HG03521 (cell line): ENCODE data around the gene MAML2.
"Not testable (repeated sequence)": the region's sequence is repeated elsewhere in the genome, so short reads cannot be mapped to it uniquely, and the experiment has no call there.

Experiments
- ATAC-seq: cut with Tn5 transposase; IDR thresholded peaks from one replicate; pipeline ENCODE4 v1.9.1; 2021; ENCODE audit warnings: mild to moderate bottlenecking, moderate library complexity; ENCODE audit not compliant: unreplicated experiment

Gene MAML2

GRCh38 chr11:96272529-96273222, 70.3 kb downstream of the MAML2 start:
- ATAC-seq, result peak; percentile 79

DNA sequence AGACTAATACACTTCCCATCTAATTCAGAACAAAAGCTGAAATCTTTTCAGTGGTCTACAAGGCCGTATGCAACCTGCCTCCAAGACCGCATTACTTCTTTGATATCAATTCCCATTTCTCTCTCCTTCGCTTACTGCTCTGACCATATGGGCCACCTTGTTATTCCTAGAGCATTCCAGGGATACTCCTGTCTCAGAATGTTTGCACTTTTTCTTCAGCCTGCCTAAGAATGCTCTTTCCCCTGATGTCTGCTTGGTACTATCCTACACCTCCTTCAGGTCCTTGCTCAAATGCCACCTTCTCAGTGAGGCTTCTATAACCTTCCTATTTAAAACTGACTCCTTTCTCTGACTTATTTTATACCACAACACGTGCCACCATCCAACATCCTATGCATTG, 71.2 kb downstream of the MAML2 start:
- ATAC-seq, result no peak

DNA sequence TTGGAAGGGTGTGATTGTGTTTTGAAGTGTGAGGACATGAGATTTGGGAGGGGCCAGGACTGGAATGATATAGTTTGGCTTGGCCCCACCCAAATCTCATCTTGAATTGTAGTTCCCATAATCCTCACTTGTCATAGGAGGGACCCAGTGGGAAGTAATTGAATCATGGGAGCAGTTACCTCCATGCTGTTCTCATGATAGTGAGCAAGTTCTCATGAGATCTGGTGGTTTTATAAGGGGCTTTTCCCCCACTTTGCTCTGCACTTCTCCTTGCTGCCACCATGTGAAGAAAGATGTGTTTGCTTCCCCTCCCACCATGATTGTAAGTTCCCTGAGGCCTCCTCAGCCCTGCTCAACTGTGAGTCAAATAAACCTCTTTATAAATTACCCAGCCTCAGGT, 71.6 kb downstream of the MAML2 start:
- ATAC-seq, result not testable (repeated sequence)

GRCh38 chr11:96268527-96268926, 74.5 kb downstream of the MAML2 start:
- not testable (repeated sequence) for ATAC-seq

DNA sequence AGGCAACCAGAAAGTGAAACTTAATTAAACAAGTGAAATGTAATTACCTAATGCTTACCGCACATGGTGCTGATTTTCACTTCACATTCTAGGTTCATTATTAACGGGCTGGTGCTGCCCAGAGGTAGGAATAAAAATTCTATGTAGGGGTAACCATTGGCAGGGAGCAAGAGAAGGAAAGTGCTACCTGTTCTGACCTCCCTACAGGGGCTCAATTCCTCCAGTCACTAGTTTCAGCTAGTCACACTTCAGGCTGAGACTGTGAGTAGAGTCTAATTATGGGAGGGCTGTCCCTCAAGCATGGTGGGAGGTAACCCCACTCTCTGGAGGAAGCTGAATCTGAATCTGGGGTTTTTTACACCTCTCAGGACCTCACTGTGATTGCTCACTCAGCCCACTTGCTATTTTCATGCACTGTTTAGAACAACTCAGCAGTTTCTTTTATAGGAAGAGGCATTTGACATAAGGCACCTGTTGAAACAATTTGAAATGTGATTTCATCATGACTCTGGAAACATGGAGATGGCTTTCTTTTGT, 75.4 kb downstream of the MAML2 start:
- peak; percentile 92 for ATAC-seq

DNA sequence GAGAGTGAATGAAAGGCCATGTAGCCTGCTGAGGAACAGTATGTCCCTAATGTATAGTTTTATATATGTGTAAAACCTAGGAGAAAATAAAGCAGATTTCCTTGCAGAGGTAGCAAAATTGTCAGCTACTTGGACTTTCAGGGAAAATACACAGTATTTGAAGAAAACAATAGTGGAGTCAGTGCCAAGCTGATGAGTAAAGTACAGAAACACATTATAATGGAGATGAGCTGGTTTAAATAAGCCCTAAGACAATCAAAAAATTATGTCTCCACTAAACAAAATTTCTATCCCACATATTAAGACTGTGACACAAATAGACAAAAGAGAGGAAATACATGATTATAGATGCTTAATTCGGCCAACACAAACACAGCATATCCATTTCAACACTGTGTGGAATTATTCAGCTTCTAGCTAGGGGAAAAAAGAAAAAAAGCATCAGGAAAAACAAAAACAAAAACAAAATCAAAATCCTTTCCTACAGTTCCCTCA, 75.9 kb downstream of the MAML2 start:
- ATAC-seq, result no peak

GRCh38 chr11:96265972-96266371, 77.0 kb downstream of the MAML2 start:
- no peak for ATAC-seq

DNA sequence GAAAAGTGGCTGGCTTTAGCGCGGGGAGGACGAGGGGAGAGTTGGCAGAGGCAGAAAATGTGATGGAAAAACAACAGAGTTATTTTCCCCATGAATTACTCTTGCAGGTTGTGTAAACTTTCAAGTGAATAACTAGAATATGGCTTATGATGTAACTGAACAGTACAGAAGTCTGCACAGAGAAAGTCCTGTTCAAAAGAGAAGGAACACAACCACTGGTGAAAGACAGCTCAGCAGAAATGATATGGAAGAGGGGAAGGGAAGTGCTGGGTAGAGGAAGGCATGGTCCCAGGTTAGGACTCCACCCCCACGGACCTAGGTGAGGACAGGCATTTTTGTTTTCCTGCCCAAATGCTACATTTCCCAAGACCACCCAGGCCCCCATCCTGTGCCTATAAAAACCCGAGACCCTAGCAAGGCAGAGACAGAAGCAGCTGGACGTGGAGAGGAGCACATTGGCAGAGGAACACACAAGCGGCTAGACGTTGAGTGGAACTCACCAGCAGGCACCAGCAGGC, 77.7 kb downstream of the MAML2 start:
- no peak for ATAC-seq

DNA sequence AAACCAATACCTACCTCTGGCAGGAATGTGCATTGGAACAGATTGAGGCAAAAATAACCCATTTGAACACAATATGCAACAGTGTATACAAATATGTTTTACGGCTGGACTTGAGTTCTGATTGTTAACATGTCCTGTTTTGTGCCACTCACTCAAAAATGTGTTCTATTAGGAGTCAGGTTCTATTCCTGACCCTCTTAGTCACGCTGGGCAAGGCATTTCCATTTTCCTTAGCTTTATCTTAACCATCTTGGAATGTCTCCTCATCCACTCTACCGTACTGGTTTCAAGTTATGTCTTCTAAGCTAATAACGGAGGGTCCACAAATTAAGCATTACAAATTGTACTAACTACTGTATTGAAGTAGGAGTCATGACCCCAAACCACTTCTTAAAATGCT, 78.6 kb downstream of the MAML2 start:
- ATAC-seq, result no peak

- ATAC-seq, result no peak
These were observed 79.7 kb downstream of the MAML2 start for GRCh38 chr11:96263238-96263763.

DNA sequence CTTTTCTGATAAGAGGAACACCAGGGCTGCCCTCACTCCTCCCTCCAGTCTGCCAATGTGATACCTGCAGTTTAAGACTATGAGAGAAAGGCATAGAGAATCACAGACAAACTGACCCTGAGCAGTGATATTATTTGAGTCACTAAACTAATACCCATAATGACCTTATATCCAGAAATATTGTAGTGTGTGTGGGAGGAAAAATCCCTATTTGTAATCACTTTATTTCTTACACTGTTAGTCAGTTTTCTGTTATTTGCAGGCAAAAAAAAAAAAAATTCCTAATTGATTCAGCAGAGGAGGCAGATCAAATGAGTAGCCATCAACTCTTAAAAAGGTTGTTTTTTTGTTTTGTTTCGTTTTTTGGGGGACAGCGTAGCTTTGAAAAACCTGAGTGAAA, 82.5 kb downstream of the MAML2 start:
- ATAC-seq, result no peak

GRCh38 chr11:96260067-96260511, 82.9 kb downstream of the MAML2 start:
- ATAC-seq, result no peak

DNA sequence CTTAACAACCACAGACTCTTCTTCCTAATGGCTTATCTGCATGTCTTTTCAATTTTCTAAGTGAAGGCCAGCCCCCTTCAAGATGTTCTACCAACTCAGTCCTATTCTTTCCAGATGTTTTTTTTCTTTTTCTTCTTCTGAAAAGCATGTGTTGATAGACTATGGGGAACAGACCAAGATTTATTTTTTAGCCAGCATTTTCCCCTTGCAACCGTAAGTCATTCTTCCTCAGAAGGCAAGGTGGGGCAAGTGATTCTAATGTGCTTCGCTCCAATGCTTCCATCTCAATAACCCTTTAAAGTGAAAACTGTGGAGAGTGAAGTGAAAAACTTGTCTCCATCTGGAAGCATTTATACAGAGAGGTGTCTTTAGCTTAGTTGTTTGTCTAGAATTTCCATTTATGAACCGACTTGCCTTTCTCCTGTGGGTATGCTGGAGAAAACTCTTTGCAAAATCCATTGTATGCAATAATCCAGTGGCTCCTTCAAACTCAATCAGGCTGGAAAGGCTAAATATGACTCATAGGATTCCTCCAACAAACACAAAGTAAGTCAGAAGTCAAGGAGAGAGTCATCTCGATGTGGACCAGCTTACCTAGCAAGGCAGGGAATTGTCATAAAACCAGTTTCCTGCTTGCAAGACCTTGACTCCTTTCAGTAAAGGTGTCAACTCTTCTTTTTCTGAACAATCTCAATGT, 83.7 kb downstream of the MAML2 start:
- no peak for ATAC-seq

DNA sequence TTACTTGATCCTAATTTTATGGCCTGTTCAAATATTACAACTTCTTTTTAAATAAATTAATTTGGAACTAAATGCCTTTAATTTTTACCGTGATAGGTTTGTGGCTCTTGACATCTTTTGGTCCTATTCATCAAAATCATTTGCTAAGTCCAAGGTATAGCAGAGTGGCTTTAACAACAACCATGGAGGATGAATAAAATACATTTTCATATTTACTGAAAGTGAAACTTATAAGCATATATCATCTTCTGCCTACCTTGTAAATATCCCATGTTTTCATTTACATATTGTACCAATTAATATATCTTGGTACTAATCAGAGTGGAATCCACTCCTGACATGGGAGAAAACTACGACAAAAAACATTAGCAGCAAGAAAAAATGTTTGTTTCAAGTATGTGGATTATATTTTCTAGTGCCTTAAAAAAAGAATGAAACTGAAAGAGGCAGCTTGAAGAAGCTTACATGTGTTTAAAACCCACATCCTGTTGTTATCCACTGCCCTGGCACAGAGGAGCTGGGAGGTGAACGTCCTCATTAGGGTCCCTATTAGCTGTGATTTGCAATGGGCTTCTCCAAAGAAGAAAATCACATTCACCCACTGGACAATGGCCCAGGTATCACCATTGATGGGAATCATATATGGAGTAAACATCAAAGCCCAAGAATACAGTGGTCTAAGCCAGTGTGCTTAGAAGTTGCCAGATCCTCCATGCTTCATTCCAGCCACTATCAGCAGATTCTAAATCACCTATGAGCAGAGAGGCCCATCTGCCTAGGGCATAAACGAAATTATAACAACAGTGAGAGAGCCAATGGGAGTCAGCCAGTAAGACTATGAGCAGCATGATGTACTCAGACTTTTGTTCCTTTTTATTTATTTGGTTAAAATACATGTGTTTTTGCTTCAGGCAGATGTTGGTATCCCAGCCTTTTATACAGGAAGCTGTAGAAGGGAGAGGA, 84.7 kb downstream of the MAML2 start:
- ATAC-seq, result peak; percentile 70

GRCh38 chr11:96257036-96257435, 86.0 kb downstream of the MAML2 start:
- ATAC-seq, result no peak

GRCh38 chr11:96256215-96257011, 86.6 kb downstream of the MAML2 start:
- ATAC-seq, result no peak

DNA sequence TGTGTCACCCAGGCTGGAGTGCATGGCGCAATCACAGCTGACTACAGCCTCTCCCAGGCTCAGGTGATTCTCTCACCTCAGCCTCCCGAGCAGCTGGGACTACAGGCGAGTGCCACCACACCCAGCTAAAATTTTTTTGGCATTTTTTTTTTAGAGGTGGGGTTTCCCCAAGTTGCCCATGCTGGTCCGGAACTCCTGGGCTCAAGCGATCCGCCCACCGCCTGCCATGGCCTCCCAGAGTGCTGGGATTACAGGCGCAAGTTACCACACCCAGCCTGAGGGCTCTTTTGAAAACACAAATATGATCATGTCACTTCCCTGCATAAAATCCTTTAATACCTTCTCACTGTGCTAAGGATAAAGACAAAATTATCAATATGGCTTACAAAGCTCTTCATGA, 88.1 kb downstream of the MAML2 start:
- ATAC-seq, result no peak

DNA sequence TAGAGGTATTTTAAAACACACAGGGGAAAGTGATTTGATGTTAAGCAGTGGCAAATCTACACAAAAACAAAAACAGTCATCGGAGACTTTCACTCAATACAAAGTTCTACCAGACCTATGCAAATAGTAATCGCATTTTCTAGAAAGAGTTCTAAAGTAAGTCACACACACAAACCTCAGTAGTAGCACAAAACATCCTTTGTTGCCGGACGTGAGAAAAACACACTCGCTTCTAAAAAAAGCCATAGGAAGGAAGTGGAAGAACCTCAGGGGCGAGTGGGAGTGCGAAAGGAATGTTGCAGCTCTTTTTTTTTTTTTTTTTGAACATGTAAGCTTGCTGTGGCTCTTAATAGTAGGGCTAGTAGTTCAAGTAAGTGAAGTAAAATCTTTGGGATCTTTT, 88.9 kb downstream of the MAML2 start:
- ATAC-seq, result peak; percentile 44

GRCh38 chr11:96246718-96247552, 96.1 kb downstream of the MAML2 start:
- no peak for ATAC-seq
